ENCODE measurements around the gene NEURL4. TPM values are rescaled to one million over a fixed set of nuclear protein-coding genes. Genes with fewer than 3 reads are reported as not detected.
"Not testable (repeated sequence)": the region's sequence is repeated elsewhere in the genome, so short reads cannot be mapped to it uniquely, and the experiment has no call there.

Gene NEURL4
- total RNA-seq, 2 donors from 2014 or later, result 15.7 to 36.0 TPM

GRCh38 chr17:7367918-7368598, 38.9 kb upstream of the NEURL4 start:
- no peaks in the 10 kb centered on the region for H3K27me3 ChIP-seq (replicated peaks; ENCODE audit: insufficient read depth)
- no peak overlapping the region for H3K4me3 ChIP-seq
- no peak for DNase-seq (ENCODE audit: low spot score)
- no peaks in the 10 kb centered on the region for H3K36me3 ChIP-seq
- H3K4me1 ChIP-seq (replicated peaks), result no peaks in the 10 kb centered on the region
- intact Hi-C loops (cut with DNase I), result no loop called here
- TF ChIP-seq CTCF (IDR thresholded peaks at IDR 0.05) (no peak), POLR2A (IDR thresholded peaks at IDR 0.05) (no peak), POLR2AphosphoS5 (IDR thresholded peaks at IDR 0.05) (no peak)
- no peak overlapping the region for H3K27ac ChIP-seq
- 55% methylated on average over 13 of the region's 13 CpGs for WGBS
- no peaks in the 10 kb centered on the region for H3K9me3 ChIP-seq

GRCh38 chr17:7367083-7367482, 37.9 kb upstream of the NEURL4 start:
- 83% methylated on average over 8 of the region's 8 CpGs for WGBS
- Histone ChIP-seq H3K27ac (no peak overlapping the region), H3K27me3 (replicated peaks; ENCODE audit: insufficient read depth) (no peaks in the 10 kb centered on the region), H3K9me3 (no peaks in the 10 kb centered on the region), H3K36me3 (no peaks in the 10 kb centered on the region), H3K4me1 (replicated peaks) (no peaks in the 10 kb centered on the region), H3K4me3 (no peak overlapping the region)
- intact Hi-C loops (cut with DNase I), result no loop called here
- no peak for DNase-seq (ENCODE audit: low spot score)
- TF ChIP-seq POLR2A (IDR thresholded peaks at IDR 0.05) (no peak), POLR2AphosphoS5 (IDR thresholded peaks at IDR 0.05) (no peak), CTCF (IDR thresholded peaks at IDR 0.05) (no peak)

- H3K9me3 ChIP-seq; H3K4me3 ChIP-seq; H3K27ac ChIP-seq; DNase-seq (ENCODE audit: low spot score); H3K27me3 ChIP-seq (replicated peaks; ENCODE audit: insufficient read depth); intact Hi-C loops (cut with DNase I); H3K4me1 ChIP-seq (replicated peaks); H3K36me3 ChIP-seq: not testable (repeated sequence)
- 94% methylated on average over 6 of the region's 7 CpGs for whole genome bisulfite sequencing
These were observed 36.8 kb upstream of the NEURL4 start for GRCh38 chr17:7365963-7366362.

- H3K4me1 ChIP-seq (replicated peaks), result no peaks in the 10 kb centered on the region
- intact Hi-C loops (cut with DNase I), result no loop called here
- no peaks in the 10 kb centered on the region for H3K36me3 ChIP-seq
- H3K4me3 ChIP-seq, result no peak overlapping the region
- no peaks in the 10 kb centered on the region for H3K9me3 ChIP-seq
- 93% methylated on average over 6 of the region's 6 CpGs for WGBS
- TF ChIP-seq POLR2AphosphoS5 (IDR thresholded peaks at IDR 0.05), result no peak
- no peak for TF ChIP-seq CTCF (IDR thresholded peaks at IDR 0.05)
- TF ChIP-seq POLR2A (IDR thresholded peaks at IDR 0.05), result no peak
- no peaks in the 10 kb centered on the region for H3K27me3 ChIP-seq (replicated peaks; ENCODE audit: insufficient read depth)
- no peak for DNase-seq (ENCODE audit: low spot score)
- no peak overlapping the region for H3K27ac ChIP-seq
These were observed 34.2 kb upstream of the NEURL4 start for GRCh38 chr17:7363311-7363710.

- Histone ChIP-seq H3K4me1 (replicated peaks) (no peaks in the 10 kb centered on the region), H3K36me3 (no peaks in the 10 kb centered on the region), H3K9me3 (no peaks in the 10 kb centered on the region), H3K27ac (no peak overlapping the region), H3K4me3 (no peak overlapping the region), H3K27me3 (replicated peaks; ENCODE audit: insufficient read depth) (no peaks in the 10 kb centered on the region)
- DNase-seq (ENCODE audit: low spot score), result no peak
- intact Hi-C loops (cut with DNase I), result no loop called here
- WGBS, result 39% methylated on average over 3 of the region's 3 CpGs
- TF ChIP-seq POLR2AphosphoS5 (IDR thresholded peaks at IDR 0.05), result no peak
- TF ChIP-seq POLR2A (IDR thresholded peaks at IDR 0.05), result no peak
- no peak for TF ChIP-seq CTCF (IDR thresholded peaks at IDR 0.05)
These were observed 32.8 kb upstream of the NEURL4 start for GRCh38 chr17:7361906-7362305.

Data from prostate gland (tissue), 2 donors.